Activated naive CD4-positive, alpha-beta T cell treated with anti-CD3 and anti-CD28 coated beads, Interleukin-2, amount 50 U/mL, for 16 hours (primary cell): ENCODE data around the gene TSNAXIP1.
"Not testable (repeated sequence)": the region's sequence is repeated elsewhere in the genome, so short reads cannot be mapped to it uniquely, and the experiment has no call there.

Experiments
- DNase-seq: peaks from one replicate; pipeline ENCODE4 v3.0.0-alpha.2; 2020

The TSNAXIP1 gene

DNA sequence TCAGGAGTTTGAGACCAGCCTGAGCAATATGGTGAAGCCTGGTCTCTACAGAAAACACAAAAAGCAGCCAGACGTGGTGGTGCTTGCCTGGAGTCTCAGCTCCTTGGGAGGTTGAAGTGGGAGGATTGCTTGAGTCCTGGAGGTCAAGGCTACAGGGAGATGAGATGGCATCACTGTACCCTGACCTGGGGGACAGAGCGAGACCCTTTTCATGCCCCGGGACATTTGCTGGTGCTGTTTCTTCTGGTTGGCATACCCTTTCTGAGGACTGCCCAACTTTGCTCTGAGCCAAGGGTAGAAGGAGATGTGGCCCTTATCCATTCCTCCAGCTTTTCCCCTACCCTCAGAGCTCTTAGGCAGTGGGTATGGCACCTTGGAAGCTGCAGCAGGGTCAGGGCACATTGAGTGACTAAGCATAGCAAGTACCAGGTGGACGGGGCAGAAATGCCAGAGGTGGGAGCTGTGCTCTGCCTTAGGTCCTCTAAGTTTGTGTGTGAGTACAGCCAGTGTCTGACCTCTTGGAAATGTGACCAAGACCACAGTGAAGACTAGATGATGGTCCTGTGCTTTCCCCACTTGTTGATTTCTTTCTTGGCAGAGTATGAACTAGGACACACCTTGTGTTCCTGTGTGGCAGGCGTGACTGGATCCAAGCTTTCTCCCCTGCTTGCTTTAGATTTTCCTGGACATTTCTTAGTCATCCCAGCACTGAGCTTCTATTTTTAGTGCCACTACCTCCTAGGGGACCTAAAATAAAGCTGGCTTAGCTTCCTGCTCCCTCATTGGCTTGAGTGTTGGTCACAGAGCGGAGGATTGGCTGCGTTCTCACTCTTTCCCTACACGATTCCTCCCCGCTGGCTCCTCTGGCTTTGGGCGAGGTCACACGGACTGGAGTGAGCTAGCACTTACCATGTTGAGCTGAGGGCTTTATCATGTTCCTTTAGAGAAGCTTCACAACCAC, 56.2 kb downstream of the TSNAXIP1 start:
- no peak for DNase-seq

DNA sequence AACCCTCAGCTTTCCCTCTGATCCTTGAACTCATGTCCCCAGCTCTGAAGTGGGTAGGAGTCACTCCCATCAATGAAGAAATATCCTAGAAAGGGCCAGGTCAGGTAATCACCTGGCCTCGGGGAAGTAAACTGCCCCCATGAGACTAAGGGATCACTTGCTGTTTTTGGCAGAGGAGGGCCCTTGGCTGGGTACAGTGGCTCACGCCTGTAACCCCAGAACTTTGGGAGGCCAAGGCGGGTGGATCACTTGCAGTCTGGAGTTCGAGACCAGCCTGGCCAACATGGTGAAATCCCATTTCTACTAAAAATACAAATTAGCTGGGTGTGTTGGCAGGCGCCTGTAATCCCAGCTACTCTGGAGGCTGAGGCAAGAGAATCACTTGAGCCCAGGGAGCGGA, 57.4 kb downstream of the TSNAXIP1 start:
- not testable (repeated sequence) for DNase-seq

DNA sequence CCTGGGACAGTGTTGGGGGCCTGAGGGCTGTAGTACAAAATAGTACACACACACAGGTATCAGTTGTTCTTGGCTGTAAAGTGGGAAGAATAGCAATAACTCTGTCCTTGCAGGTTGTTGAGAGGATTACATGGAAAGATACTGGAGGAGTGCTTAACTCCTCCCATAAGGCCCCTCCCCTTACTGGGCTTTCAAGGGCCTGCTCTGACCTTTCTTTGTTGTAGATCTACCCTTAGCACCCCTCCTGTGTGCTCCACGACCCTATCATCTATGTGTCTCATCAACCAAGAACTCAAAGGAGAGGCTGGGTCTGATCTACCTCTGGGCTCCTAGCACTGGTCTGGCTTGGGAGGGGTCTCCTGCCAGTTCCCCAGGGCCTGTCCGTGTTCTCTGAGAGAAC, 57.9 kb downstream of the TSNAXIP1 start:
- DNase-seq = no peak

DNA sequence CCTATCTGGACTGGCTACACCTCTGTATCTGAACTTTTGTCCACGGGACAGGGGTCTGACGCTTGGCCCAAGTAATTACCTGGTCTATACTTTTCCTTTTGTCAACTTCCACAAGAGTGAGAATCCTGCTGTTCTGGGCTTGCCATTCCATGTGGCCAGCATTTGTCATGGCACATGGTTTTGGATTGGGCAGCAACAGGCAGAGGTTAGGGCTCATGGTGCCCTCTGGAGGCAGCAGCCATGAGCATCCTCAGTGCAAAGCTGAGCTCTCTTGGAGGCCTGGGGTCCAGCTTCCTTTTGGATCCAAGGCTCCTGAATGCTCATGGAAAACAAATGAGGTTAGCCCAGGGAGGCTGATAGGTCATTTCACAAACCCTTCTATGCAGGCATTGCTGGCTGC, 58.6 kb downstream of the TSNAXIP1 start:
- no peak for DNase-seq

DNA sequence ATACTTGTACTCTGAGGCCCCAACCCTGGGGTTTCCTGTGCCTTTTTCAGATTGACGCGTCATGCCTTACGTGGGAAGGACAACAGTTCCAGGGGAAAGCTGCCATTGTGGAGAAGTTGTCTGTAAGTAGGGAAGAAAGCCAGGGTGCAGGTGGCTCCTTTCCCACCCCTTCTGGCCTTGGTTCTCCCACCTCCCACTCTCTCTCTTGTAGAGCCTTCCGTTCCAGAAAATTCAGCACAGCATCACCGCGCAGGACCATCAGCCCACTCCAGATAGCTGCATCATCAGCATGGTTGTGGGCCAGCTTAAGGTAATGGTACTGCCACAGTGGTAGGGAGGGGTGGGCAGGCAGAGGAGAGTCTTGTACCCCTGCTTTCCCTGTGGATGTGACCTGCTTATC, 61.6 kb downstream of the TSNAXIP1 start:
- DNase-seq = no peak

DNA sequence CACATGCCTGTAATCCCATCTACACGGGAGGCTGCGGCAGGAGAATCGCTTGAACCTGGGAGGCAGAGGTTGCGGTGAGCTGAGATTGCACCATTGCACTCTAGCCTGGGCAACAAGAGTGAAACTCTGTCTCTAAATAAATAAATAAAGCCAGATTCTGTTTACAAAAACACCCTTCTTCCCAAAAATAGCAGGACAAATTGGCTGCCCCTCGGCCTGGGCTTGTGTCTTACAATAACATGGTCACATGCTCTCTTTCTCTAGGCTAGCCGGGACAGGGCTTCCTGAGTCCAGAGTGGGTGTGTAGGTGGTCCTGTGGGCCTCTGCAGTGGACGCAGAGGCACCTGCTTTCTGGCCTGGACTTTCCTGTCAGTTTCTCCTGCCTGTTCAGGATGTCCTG, 63.0 kb downstream of the TSNAXIP1 start:
- no peak for DNase-seq

DNA sequence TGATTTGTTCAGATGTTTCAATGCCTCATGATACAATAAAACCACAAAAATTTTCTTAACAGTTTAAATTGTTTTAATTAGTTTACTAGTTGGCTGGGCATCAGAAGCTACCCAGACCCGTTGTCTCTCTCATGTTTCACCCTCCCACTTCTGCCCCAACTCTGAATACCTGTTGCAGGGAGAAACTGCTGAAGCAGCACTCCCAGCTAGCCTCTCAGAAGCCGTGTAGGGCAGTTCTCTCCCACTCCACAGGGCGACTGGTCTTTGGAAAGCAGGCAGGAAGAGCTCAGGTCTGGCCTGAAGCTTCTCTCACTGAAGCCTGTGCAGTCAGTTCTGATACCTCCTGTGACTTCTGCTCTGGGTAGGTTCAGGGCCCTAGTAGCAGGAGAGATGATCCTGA, 64.6 kb downstream of the TSNAXIP1 start:
- DNase-seq = no peak

DNA sequence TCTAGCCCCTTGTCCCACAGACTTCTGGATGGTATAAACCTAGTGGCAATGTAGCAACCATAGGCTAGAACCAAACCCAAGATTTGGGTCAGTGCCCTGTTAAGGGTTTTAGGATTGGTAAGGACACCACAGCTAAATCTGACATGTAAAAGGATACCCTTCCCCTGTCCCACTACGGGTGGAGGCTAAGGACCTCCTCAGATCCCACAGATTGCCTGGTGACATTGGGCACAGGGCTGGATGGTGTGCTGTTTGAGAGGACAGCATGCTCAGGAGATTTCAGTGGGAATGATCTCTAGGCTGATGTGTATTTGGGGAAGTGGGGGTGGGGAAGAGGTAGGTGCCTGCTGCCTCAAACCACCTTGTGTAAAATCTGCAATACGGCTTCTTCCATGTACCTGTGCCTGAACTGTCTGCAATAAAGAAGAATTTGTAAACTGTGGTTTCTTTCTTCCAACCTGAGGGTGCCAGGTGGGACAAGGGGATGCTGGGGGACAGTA, 65.5 kb downstream of the TSNAXIP1 start:
- no peak for DNase-seq

DNA sequence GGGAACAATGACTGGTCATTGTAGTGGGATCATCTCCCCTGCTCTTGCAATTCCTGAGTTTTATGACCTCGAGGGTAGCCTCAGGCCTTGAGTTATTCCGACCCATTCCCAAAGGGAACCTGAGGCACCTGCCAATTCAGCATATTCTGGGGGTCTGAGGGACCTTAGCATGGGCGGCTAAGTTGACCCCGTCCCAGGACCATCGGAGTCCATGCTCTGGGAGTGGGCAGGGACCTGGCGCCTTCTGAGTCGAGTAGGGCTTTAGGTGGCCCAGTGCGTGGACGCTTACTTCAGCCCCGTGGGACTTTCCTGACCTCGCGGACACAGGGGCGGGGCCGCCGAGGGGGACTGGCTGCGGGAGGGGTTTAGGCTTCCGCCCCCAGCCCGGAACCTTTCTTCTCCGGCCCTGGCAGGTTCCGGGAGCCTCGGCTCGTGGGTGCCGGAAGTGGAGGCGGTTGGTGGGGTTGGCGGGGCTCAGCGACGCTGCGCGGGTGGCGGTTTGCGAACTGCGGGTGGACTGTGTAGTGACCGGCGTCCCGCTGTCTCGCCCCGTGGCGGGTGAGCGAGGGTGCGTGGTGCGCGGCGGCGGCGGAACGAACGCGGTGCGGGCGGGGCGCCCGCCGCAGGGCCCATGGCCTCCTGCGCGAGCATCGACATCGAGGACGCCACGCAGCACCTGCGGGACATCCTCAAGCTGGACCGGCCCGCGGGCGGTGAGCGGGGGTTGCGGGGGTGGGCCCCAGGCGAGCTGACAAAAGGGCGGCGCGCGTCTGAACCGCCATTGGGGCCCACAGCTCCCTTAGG, 66.1 kb downstream of the TSNAXIP1 start, which contains the start of gene EDC4:
Gene EDC4, plus strand, starts transcription at position 422 of the 804 bp plus-strand sequence. Its CDS starts 210 bp downstream, at position 632.
- DNase-seq = peak; percentile 87

DNA sequence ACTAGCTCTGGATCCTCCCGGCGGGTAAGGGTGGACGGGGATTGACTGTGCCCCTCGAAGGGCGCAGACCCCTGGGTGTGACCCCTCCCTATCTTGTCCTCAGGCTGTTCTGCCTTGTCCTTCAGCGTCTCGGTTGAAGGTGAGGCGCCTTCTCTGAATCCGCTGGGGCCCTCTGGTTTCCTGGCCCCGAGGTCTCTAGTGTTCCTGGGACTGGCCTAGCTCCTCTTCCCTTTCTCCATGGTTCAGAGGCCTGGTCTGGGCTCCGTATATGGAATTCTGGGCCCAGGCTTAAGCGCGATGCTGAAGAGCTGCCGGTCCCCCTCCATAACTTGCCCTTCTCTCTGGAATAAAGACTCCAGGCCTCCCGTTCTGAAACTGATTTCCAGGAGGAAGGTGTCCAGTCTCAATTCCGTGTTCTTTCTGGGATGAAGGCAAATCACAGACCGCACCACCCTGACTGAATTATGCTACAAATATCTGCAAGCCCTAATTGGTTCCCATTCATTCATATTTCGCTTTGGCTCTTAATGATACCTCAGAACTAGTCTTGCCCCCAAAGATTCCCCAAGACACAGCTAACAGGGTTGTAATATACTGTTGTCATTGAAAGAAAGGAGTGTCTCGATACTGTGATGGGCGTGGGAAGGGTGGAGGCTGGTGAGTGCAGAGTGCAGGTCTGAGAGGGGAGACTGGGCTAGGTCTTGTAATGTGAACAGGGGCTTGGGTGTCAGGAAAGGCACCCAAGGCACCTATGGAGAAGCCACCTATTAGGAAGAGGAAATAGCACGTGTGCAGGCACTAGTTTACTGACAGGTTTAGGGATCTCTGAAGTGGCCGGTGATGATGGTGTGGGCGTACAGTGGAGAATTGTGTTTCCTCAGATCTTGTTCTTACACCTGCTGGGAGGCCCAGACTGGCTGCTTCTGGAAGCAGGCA, 67.0 kb downstream of the TSNAXIP1 start:
- DNase-seq = no peak

DNA sequence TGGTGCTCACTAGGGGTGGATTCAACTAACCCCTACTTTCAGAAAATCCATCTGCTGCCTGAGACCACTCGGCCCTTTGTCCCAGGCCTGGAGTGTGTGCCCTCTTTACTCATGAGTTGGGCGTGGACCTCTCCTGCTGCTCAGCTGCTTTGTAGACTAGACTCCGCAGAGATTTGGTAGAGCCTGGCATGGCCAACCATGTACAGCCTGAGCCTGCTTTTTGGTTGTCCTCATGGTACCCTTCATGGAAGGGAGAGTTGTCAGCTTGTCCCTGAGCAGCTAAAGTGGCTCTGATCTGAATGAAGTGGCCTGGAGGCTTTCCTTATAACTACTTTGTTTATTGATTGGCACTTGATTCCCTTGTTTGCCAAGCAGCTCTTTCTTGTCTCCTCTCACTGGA, 67.7 kb downstream of the TSNAXIP1 start:
- no peak for DNase-seq

DNA sequence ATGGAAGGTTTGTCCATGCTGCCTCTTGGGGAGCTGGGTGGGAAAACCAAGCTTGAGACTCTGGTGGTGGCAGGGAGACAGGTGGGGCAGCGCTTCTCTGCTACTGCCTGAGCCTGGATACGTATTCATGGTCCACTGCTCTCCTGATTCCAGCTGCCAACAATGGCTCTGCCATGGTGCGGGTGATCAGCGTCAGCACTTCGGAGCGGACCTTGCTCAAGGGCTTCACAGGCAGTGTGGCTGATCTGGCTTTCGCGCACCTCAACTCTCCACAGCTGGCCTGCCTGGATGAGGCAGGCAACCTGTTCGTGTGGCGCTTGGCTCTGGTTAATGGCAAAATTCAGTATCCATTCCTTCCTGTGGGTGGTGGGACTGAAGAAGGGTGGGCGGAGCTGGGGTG, 70.4 kb downstream of the TSNAXIP1 start:
- no peak for DNase-seq
